ENCODE data around the gene ZNF438. TPM values are rescaled to one million over a fixed set of nuclear protein-coding genes. Genes with fewer than 3 reads are reported as not detected.

The ZNF438 gene
- polyA plus RNA-seq, 1 experiment = 5.0 TPM

GRCh38 chr10:30830315-30831230 is 201.1 kb downstream of the ZNF438 start:
- DNase-seq (ENCODE audit: low read depth, low spot score) = no peak
- ChIA-PET CTCF (no interaction called here), POLR2A (interaction anchor here (0.7 to 1.3 kb wide), 2 partner anchors 19 to 42 kb away, joined by 3 to 4 read pairs; no protein-coding TSS in a partner anchor)
- Histone ChIP-seq H3K27me3 (ENCODE audit: control insufficient read depth, insufficient read depth, low read length) (no peaks in the 10 kb centered on the region), H3K9me3 (ENCODE audit: control insufficient read depth, insufficient read depth, low read length) (no peaks in the 10 kb centered on the region; the same call in 1 of the 2 replicates), H3K4me3 (ENCODE audit: low read depth, low read length) (no peak overlapping the region), H3K27ac (ENCODE audit: low read depth, low read length) (no peak overlapping the region)
- no peak for TF ChIP-seq CTCF (IDR thresholded peaks at IDR 0.05; ENCODE audit: low read depth, low read length)

- Histone ChIP-seq H3K9me3 (ENCODE audit: control insufficient read depth, insufficient read depth, low read length) (no peaks in the 10 kb centered on the region; the same call in 1 of the 2 replicates), H3K4me3 (ENCODE audit: low read depth, low read length) (no peak overlapping the region), H3K27ac (ENCODE audit: low read depth, low read length) (no peak overlapping the region), H3K27me3 (ENCODE audit: control insufficient read depth, insufficient read depth, low read length) (no peaks in the 10 kb centered on the region)
- no peak for DNase-seq (ENCODE audit: low read depth, low spot score)
- CTCF ChIA-PET = no interaction called here
- TF ChIP-seq CTCF (IDR thresholded peaks at IDR 0.05; ENCODE audit: low read depth, low read length) = no peak
- POLR2A ChIA-PET = interaction anchor here (0.7 to 1.3 kb wide), 2 partner anchors 18 to 42 kb away, joined by 3 to 4 read pairs; no protein-coding TSS in a partner anchor
Measured at GRCh38 chr10:30829901-30830300, 201.8 kb downstream of the ZNF438 start.

GRCh38 chr10:30828680-30829079 is 203.0 kb downstream of the ZNF438 start:
- POLR2A ChIA-PET = no interaction called here
- DNase-seq (ENCODE audit: low read depth, low spot score) = no peak
- CTCF ChIA-PET = no interaction called here

GRCh38 chr10:30828164-30828563 is 203.5 kb downstream of the ZNF438 start:
- ChIA-PET POLR2A (no interaction called here), CTCF (no interaction called here)
- Histone ChIP-seq H3K27me3 (ENCODE audit: control insufficient read depth, insufficient read depth, low read length) (no peaks in the 10 kb centered on the region), H3K9me3 (ENCODE audit: control insufficient read depth, insufficient read depth, low read length) (no peaks in the 10 kb centered on the region; the same call in 1 of the 2 replicates), H3K27ac (ENCODE audit: low read depth, low read length) (no peak overlapping the region), H3K4me3 (ENCODE audit: low read depth, low read length) (no peak overlapping the region)
- TF ChIP-seq CTCF (IDR thresholded peaks at IDR 0.05; ENCODE audit: low read depth, low read length) = no peak
- no peak for DNase-seq (ENCODE audit: low read depth, low spot score)

More at GRCh38 chr10:30828680-30829079, 203.0 kb downstream of the ZNF438 start:
- Histone ChIP-seq H3K9me3 (ENCODE audit: control insufficient read depth, insufficient read depth, low read length) (no peaks in the 10 kb centered on the region; the same call in 1 of the 2 replicates), H3K4me3 (ENCODE audit: low read depth, low read length) (no peak overlapping the region), H3K27me3 (ENCODE audit: control insufficient read depth, insufficient read depth, low read length) (no peaks in the 10 kb centered on the region), H3K27ac (ENCODE audit: low read depth, low read length) (no peak overlapping the region)
- no peak for TF ChIP-seq CTCF (IDR thresholded peaks at IDR 0.05; ENCODE audit: low read depth, low read length)

- no peak for TF ChIP-seq CTCF (IDR thresholded peaks at IDR 0.05; ENCODE audit: low read depth, low read length)
- Histone ChIP-seq H3K27ac (ENCODE audit: low read depth, low read length) (no peak overlapping the region), H3K27me3 (ENCODE audit: control insufficient read depth, insufficient read depth, low read length) (no peaks in the 10 kb centered on the region), H3K4me3 (ENCODE audit: low read depth, low read length) (no peak overlapping the region), H3K9me3 (ENCODE audit: control insufficient read depth, insufficient read depth, low read length) (no peaks in the 10 kb centered on the region; the same call in 1 of the 2 replicates)
- ChIA-PET CTCF (no interaction called here), POLR2A (no interaction called here)
- DNase-seq (ENCODE audit: low read depth, low spot score) = peak; percentile 62
Measured at GRCh38 chr10:30827531-30828120, 204.0 kb downstream of the ZNF438 start.
